GM10847 (cell line): ENCODE results near the gene SYK.

Experiments
- POLR2A ChIP-seq: IDR thresholded peaks from 2 replicates; pipeline ENCODE4 v1.6.1; 2011; ENCODE audit not compliant: insufficient read length; ENCODE audit errors: extremely low read depth

The SYK gene

GRCh38 chr9:90903766-90904424, 102.3 kb downstream of the SYK start:
- TF ChIP-seq POLR2A, result no peak

GRCh38 chr9:90904706-90905478, 103.3 kb downstream of the SYK start:
- TF ChIP-seq POLR2A, result no peak

- no peak for TF ChIP-seq POLR2A
Measured at GRCh38 chr9:90905822-90906221, 104.2 kb downstream of the SYK start.

GRCh38 chr9:90906316-90907055, 104.9 kb downstream of the SYK start:
- no peak for TF ChIP-seq POLR2A

GRCh38 chr9:90907056-90907445, 105.4 kb downstream of the SYK start:
- TF ChIP-seq POLR2A, result no peak

- no peak for TF ChIP-seq POLR2A
Measured at GRCh38 chr9:90907790-90908189, 106.2 kb downstream of the SYK start.

- no peak for TF ChIP-seq POLR2A
Measured at GRCh38 chr9:90909225-90909624, 107.6 kb downstream of the SYK start.

GRCh38 chr9:90909747-90910283, 108.2 kb downstream of the SYK start:
- no peak for TF ChIP-seq POLR2A

- no peak for TF ChIP-seq POLR2A
Measured at GRCh38 chr9:90914196-90914595, 112.6 kb downstream of the SYK start.

GRCh38 chr9:90914868-90915483, 113.4 kb downstream of the SYK start:
- TF ChIP-seq POLR2A, result no peak

GRCh38 chr9:90915693-90916092, 114.1 kb downstream of the SYK start:
- TF ChIP-seq POLR2A, result no peak

- no peak for TF ChIP-seq POLR2A
Measured at GRCh38 chr9:90916147-90916734, 114.6 kb downstream of the SYK start.

- no peak for TF ChIP-seq POLR2A
Measured at GRCh38 chr9:90919883-90920282, 118.3 kb downstream of the SYK start.

GRCh38 chr9:90921104-90921503, 119.5 kb downstream of the SYK start:
- no peak for TF ChIP-seq POLR2A

GRCh38 chr9:90921969-90922368, 120.3 kb downstream of the SYK start:
- TF ChIP-seq POLR2A, result no peak
